ENCODE results near the gene PHF12. TPM values are rescaled to one million over a fixed set of nuclear protein-coding genes. Genes with fewer than 3 reads are reported as not detected.
A peak's percentile ranks its signal among the peaks of the same experiment; 100 is the strongest.

Gene PHF12
- total RNA-seq, 4 donors from 2014 or later: 54.8 to 114 (median 72.9) TPM

DNA sequence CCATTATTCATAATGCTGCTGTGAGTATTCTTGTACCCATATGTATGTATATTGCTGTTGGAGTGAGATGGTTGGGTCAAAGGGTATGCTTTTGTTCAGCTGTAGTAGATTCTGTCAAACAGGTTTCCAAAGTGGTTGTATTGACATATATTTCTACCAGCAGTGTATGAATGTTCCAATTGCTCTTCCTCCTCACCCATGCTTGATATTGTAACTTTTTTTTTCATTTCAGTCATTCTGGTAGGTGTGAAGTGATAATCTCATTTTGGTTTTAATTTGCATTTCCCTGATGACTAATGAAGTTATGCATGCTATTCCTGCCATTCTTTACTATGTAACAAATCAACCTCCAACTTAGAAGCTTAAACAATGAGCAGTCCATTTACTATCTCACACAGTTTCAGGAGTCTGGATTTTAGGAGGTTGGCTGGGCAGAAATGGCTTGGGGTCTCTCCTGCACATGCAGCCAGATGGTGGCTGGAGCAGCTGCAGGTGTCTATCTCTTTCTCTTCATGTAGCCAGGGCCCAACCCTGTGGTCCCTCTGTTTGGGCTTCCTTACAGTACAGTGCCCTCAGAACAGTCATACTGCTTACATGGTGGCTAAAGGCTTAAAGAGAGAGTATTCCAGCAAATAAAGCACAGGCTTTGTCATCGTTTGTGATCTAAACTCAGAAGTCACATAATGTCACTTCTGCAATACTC lies 75.3 kb downstream of the PHF12 start:
- Histone ChIP-seq H3K27ac (no peak overlapping the region), H3K9me3 (no peaks in the 10 kb centered on the region), H3K4me1 (peaks cover 0 to 6% (median 0%) of the 10 kb centered on the region in 4 donors), H3K27me3 (no peaks in the 10 kb centered on the region), H3K36me3 (peaks cover 0 to 24% (median 0%) of the 10 kb centered on the region in 3 donors), H3K4me3 (no peak overlapping the region)
- TF ChIP-seq CTCF (IDR thresholded peaks at IDR 0.05): no peak
- no peak for DNase-seq

GRCh38 chr17:28874750-28875149 lies 76.6 kb downstream of the PHF12 start:
- Histone ChIP-seq H3K9me3 (no peaks in the 10 kb centered on the region), H3K4me3 (no peak overlapping the region), H3K36me3 (peaks cover 0 to 11% (median 0%) of the 10 kb centered on the region in 3 donors), H3K4me1 (peaks cover 0 to 9% (median 0%) of the 10 kb centered on the region in 4 donors), H3K27ac (no peak overlapping the region), H3K27me3 (no peaks in the 10 kb centered on the region)
- no peak for TF ChIP-seq POLR2A (IDR thresholded peaks at IDR 0.05)
- TF ChIP-seq CTCF (IDR thresholded peaks at IDR 0.05): no peak
- DNase-seq: no peak

GRCh38 chr17:28873839-28874238 lies 77.5 kb downstream of the PHF12 start:
- no peak for TF ChIP-seq POLR2A (IDR thresholded peaks at IDR 0.05)
- no peak for TF ChIP-seq CTCF (IDR thresholded peaks at IDR 0.05)
- Histone ChIP-seq H3K9me3 (no peaks in the 10 kb centered on the region), H3K27me3 (no peaks in the 10 kb centered on the region), H3K4me3 (no peak overlapping the region), H3K4me1 (peaks cover 0 to 9% (median 0%) of the 10 kb centered on the region in 4 donors), H3K36me3 (peaks cover 0 to 2% (median 0%) of the 10 kb centered on the region in 3 donors), H3K27ac (no peak overlapping the region)
- DNase-seq: no peak

- H3K36me3 ChIP-seq: no peaks in the 10 kb centered on the region
- TF ChIP-seq POLR2A (IDR thresholded peaks at IDR 0.05) (no peak), CTCF (IDR thresholded peaks at IDR 0.05) (no peak)
- H3K4me1 ChIP-seq: peaks cover 0 to 9% (median 0%) of the 10 kb centered on the region in 4 donors
- peak overlapping the region in 2 of 4 donors; percentile 60 to 66 for H3K27ac ChIP-seq
- H3K9me3 ChIP-seq: no peaks in the 10 kb centered on the region
- peak in 2 of 3 donors; percentile 70 to 79 for DNase-seq
- no peaks in the 10 kb centered on the region for H3K27me3 ChIP-seq
- no peak overlapping the region for H3K4me3 ChIP-seq
Observed at GRCh38 chr17:28871056-28871579, 80.2 kb downstream of the PHF12 start.

- no peak for DNase-seq
- no peak overlapping the region for H3K4me3 ChIP-seq
Observed at GRCh38 chr17:28867276-28867675, 84.0 kb downstream of the PHF12 start.

More at GRCh38 chr17:28867276-28867675, 84.0 kb downstream of the PHF12 start:
- no peak for TF ChIP-seq POLR2A (IDR thresholded peaks at IDR 0.05)
- TF ChIP-seq CTCF (IDR thresholded peaks at IDR 0.05): no peak
- Histone ChIP-seq H3K27me3 (no peaks in the 10 kb centered on the region), H3K36me3 (no peaks in the 10 kb centered on the region), H3K9me3 (no peaks in the 10 kb centered on the region), H3K27ac (no peak overlapping the region), H3K4me1 (peaks cover 0 to 10% (median 7%) of the 10 kb centered on the region in 4 donors)

All from Peyer's patch (tissue), 4 donors.